HG02943 (cell line): ENCODE data around the gene BTG1.
A peak's percentile ranks its signal among the peaks of the same experiment; 100 is the strongest.

ENCODE experiments used
- ATAC-seq: cut with Tn5 transposase; IDR thresholded peaks from one replicate; pipeline ENCODE4 v1.9.1; 2021; ENCODE audit warnings: mild to moderate bottlenecking, low read depth, moderate library complexity; ENCODE audit not compliant: unreplicated experiment

Gene BTG1

DNA sequence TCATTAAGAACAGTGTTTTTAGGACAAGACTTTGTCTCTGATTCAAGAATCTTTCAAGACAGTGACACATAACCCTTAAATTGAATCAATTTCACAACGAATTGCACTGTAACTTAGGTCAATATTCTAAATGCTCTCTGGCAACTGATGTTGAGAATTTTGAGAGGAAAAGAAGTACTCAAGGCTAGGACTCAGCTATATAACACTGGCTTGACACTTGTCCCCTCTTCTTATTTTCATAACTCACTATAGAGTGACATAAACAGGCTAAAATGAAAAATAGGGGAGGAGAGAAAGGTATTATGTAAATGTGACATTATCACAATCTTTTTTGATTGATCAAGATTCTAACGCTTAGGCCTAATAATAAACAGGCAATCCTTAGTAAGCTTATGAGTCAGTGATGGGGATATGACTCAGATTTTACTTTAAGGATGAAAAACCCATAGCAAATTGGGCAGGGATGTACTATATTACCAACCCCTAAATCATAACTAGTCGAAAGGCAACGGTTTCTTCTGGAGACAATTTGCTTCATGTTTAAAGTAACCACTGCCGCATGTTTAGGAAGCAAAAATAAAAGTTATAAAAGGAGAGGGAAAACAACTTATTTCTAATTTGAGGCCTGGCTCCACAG, 10.9 kb downstream of the BTG1 start:
- no peak for ATAC-seq

DNA sequence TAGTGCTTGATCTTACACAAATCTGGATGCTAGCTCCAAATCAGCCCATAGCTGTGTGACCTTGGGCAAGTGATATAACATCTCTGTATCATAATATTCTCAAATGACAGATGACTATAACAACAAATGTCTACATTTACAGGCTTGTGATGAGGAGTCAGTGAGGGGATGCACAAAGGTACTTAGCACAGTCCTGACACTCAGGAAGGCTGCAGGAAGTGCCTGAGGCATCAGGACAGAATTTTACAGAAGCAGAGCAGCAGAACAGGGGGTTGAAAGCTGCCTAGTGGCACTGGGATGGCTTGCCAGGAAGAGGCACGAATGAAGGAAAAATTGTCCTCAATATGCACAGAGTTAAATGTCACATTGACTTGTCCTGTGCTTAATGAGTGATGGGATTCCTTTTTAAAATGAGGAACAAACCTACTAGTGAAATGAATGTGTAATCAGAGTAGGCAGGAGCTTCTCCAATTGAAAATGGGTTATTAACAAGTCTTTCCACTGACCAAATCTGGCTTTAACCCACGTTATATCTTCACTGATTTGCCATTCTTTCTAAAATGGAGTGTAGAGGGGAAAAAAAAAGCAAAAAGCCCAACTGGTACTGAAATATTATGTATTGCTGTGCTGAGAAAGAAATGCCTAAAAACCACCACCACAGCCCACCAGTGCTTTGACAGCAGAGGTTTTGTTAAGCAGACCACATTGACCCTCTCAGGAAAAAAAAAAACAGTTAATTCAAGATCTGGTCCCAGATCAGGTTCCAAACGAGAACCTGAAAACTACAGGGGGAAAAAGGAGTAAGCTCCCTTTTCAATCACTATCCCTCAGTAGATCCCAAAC, 11.6 kb downstream of the BTG1 start:
- no peak for ATAC-seq

DNA sequence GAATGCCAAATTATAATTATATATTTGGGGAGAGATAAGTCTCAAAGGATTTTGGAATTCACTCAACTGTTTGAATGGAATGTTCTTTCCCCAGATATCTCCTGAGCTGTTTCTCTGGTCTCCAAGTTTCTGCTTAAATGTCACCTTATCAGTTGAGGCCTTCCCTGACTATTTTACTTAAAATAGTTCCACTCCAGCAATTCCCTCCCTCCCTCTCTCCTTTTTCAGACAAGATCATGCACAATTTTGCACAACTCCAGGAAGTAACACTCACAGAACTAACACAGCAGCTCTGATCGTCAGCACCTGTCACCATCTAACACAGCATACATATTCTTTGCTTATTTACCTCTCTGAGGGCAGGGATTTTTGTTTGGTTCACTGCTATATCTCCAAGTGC, 12.5 kb downstream of the BTG1 start:
- ATAC-seq = no peak

DNA sequence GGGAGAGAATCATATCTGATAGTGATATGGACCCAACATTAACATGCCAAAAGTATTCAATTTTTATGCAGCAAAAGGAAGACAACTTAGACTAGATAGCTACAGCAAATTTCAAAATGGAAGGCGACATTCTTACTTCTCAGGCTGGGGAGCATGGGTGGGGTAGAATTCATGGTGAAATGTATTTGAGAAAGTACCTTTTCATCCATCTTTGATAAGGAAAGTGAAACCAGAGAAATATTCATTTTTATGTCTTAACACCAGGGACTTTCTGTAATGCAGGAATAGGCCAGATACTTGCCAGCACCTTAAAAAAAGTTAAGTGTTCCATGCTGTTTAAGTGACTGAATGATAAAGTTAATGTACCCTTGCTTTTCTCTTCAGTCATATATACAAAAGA, 13.4 kb downstream of the BTG1 start:
- no peak for ATAC-seq

DNA sequence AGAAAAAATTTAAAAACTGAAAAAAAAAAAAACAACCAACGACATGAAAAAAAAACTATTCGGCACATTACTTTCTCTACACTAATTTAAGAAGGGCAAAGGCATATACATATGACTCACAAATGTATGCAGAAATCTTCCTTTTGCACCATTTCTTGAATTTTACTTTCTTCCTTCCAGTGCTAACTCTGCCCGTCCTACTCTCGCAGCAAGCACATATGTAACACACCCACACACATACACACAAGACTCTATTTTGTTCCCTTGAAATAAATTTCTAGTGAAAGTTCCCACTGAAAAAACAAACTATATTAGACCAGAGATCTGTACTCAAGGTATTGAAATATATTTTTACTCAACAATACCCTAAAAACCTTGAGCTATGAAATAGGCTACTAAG, 14.6 kb downstream of the BTG1 start:
- ATAC-seq = no peak

DNA sequence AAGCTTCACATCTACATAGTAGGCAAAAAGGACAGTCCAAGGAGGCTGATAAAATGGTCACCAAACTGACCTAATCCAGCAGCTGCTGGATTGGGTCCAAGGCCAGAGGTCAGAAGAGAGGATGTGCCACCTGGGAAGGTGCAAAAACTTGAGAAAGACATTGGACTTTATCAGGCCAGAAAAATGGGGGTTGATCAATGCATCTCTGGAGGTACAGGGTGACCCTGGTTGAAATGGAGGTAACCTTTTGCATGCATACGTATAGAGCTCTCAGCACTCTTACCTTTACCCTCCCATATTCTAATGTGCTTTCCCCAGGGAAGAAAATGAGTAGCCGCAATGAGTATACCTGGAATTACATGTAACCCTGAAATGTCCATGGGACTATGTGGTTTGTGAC, 16.0 kb downstream of the BTG1 start:
- no peak for ATAC-seq

DNA sequence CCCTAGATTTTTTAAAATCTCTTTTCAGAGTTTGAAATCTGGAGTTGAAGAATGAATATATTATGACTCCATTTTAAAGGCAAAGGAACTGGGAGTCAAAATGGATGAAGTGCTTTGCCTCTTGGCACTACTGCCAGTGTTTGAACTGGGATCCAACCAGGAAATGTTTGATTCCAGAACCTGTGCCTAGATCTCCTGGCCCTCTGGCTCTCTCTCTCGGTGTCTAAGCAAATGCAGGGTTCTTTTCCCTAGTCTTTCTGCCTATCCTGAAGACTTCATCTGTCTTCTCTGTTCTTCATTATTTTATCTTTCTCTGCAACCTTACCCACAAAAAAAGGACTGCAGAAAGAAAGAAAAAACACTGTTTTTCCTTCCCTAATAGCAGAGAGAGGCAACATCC, 17.0 kb downstream of the BTG1 start:
- no peak for ATAC-seq

DNA sequence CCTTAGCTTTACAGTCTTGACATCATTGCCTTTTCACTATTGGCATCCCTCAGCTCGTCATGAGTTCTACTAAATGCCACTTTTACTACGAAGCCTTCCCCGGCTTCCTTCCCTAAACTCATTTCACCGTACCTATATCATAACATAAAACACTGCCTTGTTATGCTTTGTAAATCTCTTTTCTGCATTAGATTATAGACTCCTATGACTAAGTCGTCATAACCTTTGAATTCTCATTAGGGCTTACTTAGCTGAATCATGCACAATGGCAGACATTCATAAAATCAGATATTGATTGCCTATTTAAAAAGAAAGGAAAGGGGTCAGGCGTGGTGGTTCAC, 21.0 kb downstream of the BTG1 start:
- no peak for ATAC-seq

DNA sequence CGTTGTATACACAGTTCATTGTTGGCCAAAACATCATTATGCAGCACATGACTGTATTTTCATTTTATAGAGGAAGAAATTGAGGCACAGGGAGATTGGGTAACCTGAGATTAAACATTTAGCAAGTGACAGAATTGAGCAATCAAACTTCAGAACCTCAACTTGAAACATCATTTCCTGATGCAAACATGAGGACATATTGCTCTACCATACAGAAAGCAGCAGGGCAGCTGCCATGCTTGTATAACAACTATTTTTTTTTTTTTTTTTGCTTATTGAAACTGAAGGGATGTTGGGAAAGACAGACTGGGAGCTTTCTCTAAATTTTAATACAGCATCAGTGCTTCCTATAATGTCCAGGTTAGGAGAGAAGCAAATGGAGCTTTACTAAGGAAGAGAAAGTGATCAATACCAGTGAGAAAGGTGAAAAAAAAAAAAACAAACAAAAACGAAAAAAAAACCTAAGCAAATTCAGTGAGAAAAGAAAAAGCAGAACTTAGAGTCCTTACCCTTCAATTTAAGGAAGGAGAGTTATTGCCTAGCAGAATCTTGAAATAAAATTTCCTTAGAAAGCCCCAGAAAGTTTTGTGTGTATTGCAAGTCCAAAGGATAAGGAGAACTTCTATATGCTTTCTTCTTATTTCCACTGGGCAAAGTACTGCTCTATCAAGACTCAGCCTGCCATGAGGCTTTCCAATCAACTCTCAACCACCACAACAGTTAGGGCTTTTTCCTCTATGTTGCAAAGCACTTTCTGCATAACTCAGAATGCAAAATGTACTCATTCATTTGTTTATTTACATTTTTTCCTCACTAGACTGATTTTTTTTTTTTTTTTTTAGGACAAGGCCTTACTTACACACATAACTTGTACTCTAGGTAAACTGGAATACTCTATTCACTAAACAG, 21.6 kb downstream of the BTG1 start:
- no peak for ATAC-seq

DNA sequence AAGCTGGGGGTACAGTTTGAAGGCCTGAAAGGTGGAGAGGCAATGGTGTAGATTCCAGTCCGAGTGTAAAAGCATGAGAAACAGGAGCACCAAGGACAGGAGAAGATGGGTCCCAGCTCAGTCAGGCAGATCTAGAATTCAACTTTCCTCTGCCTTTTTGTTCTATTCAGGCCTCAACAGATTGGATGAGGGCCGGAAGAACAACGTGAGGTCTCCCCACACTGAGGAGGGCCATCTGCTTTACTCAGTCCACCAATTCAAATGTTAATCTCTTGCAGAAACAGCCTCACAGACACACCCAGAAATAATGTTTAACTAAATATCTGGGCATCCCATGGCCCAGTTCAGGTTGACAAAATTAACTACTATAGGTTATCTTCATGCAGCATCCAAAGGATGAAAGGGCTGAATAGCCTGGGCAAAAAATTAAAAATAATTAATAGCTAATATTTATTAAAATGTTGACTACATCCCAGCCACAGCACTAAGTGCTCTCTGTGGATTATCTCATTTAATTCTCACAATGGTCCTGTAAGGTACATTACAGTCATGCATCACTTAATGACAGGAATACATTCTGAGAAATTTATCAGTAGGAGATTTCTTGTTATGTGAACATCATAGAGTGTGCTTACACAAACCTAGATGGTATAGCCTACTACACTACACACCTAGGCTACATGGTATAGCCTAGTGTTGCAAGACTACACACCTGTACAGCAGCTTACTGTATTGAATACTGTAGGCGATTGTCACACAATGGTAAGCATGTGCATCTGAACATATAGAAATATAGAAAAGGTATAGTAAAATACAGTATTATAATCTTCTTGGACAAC, 22.5 kb downstream of the BTG1 start:
- no peak for ATAC-seq

DNA sequence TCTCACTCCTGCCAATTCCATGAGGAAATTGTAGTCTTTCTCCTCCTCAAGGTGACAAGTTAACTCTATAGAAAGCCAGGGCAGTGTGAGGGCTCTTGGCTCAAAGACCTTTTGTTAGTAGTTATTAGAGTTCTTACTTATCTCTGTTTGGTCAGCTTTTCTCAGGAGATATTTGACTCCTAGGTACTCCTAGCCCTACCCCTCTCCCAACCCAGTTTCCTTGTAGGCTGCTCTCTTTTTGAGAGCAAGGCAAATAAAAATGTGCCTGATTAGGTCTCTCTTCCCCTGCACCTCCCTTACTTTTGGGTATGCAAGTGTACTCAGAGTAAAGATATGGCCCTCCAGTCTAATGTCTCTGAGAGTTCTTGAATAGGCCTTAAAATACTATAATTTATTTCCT, 23.8 kb downstream of the BTG1 start:
- ATAC-seq = no peak

DNA sequence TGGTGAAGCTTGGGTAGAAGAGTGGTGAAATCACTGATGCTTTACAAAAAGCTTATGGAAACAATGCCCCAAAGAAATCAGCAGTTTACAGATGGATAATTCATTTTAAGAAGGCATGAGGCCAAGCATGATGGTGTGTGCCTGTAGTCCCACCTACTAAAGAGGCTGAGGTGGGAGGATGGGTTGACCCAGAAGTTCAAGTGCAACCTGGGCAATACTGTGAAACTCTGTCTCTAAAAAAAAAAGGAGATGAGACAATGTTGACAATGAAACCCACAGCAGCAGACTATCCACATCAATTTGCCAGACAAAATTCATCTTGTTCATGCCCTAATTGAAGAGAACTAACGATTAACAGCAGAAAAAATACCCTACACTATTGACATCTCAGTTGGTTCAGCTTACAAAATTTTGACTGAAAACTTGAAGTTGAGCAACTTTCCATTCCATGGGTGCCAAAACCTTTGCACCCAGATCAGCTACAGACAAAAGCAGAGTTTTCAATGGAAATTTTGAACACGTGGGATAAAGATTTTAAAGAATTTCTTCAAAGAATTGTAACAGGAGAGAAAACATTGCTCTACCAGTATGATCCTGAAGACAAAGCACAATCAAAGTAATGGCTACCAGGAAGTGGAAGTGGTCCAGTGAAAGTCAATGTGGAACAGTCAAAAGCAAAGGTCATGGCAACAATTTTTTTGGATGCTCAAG, 26.7 kb downstream of the BTG1 start:
- ATAC-seq = no peak

DNA sequence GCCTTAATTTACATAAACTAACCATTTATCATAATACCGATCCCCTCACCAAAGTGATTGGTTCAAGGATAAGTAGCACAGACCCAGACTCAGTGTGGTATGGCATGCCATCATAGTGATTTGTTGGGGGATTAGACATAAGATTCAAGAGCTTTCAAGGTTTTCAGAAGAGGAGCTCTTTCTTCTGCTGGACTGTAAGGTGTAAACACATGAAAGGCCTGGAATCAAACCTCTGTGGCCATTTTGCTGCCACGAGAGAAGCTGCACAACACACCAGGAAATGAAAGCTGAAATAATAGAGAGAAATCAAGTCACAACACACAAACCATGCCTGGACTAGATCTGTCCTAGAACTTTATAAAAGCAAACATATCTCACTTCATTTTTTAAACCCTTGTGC, 30.8 kb downstream of the BTG1 start:
- ATAC-seq = no peak

DNA sequence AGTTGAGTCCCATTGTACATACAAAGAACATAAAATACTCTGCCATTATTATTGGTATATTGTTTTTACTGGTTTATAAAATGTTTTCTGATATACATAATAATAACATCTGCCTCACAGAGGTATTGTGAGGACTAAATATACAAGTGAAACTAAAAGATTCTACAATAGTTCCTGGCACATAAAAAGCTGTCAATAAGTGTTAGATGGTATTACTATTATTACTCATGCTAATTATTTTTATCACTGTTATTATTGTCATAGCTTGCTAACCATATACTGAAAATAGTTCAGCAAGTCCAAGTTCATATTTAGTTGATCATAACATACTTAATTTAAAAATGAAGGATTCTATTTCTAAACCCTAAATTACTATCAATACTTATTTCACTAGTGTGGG, 34.4 kb downstream of the BTG1 start:
- peak; percentile 53 for ATAC-seq

DNA sequence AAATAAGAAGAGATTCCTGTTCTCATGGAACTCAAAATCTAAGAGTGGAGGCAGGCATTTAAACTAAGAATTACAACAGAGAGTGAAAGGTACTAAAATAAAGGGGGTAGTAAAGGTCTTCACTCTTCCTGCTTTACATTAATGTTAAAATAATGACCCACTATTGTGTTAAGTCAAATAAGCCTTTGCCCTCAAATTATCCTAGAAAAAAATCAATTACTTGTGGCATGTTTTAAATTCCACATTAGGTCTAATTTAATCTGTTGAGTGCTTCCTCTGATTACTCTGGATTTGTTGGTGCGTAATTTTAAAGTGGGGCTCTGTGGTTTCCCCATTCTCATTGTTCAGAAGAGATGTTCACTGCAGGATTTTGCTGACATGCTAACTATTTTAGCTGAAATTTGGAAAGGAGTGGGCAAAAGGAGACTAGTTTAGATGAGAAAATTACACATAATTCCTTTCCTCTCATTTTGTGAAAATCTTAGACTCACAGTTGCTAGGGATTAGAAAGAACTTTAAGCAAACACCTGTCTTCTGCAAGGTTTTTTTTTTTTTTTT, 35.5 kb downstream of the BTG1 start:
- no peak for ATAC-seq

DNA sequence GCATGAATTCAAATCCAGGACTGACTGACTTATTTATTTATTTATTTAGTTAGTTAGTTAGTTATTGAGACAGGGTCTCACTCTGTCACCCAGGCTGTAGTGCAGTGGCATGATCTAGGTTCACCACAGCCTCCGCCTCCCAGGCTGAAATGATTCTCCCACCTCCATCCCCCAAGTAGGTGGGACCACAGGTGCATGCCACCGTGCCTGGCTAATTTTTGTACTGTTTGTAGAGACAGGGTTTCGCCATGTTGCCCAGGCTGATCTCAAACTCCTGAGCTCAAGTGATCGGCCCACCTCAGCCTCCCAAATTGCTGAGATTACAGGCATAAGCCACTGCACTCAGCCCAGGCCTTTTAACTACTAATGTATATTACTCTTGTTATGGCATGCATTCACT, 36.0 kb downstream of the BTG1 start:
- no peak for ATAC-seq

DNA sequence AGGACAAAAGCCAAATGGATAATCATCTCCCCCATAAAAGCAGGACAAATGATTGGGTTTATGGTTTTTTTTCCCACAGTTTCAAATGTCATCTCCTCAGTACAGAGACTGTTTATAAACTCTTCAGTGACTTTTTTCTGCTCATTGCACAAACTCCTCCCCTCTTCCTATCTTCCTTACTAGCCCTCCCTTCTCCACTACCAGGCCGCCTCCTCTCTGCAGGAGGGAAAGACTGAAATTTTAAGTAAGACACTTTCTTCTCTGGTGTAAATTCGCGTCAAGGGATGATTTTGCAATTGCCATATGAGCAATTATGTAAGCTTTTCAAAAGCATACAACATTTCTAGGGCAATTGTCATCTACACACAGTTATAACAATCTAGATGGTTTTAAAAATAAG, 37.0 kb downstream of the BTG1 start:
- no peak for ATAC-seq

DNA sequence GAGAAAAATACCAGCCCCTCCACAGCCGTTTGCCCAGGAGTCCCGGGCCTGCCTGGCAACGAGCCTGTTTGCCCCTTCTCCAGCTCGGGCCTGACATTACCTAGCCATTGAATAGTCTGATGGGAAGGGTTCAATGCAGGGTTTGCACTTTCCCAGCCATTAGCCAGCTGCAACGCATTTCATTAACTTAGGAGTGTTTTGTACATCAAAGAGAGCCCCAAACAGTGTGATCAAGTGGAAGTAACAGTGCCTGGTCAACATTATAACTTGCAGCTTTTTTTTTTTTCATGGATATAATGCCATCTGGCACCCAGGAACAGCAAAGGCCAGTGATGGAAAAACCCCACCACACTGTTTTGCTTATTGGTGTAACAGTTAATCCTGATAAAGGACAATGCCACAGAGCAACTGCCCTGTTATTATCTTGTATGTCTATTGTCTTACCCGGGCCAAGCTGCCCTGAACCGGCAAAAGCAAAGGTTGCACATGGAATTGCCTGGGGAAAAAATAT, 38.0 kb downstream of the BTG1 start:
- no peak for ATAC-seq

DNA sequence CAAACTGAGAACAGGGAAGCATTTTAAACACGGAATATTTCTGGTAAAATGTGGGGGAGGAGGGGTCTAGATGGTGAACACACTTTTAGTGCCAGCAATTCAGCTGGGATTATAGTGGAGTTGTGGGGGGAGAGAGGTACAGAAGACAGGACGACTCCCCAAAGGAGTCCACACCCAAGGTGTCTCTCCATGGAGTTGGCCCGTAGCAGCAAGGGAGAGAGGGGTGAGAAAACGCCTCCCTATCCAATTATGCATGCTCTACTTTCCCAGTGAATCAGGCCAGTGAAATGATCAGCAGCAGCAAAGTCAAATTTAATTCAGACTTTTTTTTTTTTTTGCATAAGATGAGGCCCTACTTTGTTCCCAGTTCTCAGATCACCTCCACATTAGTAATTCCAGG, 38.6 kb downstream of the BTG1 start:
- no peak for ATAC-seq
